ENCODE data around the gene TLCD3A.
A peak's percentile ranks its signal among the peaks of the same experiment; 100 is the strongest.
"Not testable (repeated sequence)": the region's sequence is repeated elsewhere in the genome, so short reads cannot be mapped to it uniquely, and the experiment has no call there.

The TLCD3A gene
- total RNA-seq, result 3.7 to 7.4 reads per million in 2 donors

DNA sequence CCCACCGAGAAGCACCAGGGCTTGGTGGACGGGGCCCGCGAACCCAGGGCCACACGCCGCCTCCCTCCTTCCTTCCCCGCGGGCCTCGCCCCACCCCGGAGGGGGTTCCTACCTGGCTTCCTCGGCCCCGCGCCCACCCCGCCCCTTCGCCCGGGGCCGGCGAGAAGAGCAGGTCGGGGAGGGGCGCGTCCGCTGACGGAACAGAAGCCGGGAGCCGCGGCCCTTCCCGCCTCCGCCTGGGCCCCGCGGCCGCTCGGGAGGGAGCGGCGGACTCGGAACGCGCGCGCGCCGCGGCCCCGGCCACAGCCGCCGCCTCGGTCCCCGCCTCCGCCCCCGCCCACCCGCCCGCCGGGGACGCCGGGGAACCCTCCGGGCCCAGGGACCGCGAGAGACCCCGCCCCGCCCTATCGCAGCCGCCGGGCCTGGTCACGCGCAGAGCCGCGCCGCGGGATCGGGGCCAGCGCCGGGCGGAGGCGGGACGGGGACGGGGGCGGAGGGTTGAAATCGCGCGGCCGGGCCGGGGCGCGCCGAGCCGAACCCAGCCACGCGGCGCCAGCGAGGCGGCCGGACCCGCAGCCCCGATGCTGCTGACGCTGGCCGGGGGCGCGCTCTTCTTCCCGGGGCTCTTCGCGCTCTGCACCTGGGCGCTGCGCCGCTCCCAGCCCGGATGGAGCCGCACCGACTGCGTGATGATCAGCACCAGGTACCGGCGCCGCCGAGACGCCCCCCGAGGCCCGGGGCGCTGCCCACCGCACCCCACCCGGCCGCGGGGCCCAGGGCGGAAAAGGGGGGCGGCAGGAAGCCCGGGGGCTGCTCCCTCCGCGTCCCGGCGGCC, at the start of gene TLCD3A:
Gene TLCD3A (plus strand): TSS at position 530 of the 835 bp plus-strand sequence. CDS start 52 bp downstream, at position 582.
- peak; percentile 50 for DNase-seq

DNA sequence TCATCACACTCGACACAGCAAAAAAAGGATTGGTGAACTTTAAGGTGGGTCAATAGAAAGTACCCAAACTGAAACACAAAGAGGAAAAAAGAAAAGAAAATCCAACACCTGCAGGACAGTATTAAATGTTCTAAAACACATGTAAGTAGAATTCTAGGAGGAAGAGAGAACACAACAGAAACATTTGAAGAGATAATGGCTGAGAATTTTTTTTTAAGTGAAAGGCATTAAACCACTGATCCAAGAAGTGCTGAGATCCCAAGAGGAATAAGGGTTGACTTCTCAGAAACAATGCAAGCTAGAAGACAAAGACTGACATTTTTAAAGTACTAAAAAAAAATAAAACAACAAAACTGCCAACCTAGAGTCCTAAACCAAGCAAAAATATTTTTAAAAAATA, 49.4 kb upstream of the TLCD3A start:
- DNase-seq, result no peak

DNA sequence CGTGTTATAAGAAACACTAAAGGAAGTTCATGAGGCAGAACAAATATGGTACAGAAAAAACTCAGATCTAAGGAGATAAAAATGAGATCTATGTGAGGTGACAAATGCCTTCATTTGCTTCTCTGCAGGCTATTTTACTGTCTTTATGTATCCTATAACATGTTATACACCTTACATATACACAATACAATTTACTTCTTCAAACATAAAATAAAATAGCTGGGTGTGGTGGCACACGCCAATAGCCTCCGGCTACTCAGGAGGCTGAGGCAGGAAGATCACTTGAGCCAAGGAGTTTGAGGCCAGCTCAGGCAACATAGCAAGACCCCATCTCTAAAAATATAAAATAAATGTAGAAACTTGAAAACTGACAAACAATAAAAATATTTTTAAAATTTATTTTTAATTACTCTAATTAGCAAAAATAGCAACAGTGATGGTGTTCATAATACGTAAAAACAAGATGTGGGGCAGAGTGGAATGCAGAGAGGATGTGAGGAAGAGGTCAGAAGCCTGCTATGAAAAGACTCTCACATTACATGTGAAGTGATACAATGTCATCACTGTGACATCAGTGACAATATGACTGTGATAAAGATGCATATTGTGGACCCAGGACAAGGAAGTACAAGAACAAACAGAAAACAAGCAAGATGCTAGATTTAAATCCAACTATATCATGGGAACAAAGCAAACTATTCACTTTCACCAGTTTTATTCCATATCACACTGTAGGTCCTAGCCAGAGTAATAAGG, 48.7 kb upstream of the TLCD3A start:
- DNase-seq, result no peak

DNA sequence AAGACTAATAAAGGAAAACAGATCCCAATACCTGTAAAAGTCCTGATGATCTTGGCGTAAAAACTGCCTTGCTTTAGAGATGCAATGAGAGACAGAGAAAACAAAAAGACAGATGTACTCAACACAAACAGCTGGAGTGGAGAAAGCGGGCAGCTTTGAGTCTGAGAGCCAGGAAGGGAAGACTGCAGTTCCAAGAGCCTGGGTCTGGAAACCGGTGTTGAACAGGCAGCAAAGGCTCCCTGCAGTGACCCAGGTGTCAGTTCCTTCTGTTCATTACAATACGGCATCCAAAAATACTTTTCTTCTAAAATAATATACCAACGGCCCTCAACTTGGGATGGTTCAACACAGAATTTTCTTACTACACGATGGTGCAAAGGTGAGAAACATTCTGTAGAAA, 47.4 kb upstream of the TLCD3A start:
- DNase-seq, result no peak

DNA sequence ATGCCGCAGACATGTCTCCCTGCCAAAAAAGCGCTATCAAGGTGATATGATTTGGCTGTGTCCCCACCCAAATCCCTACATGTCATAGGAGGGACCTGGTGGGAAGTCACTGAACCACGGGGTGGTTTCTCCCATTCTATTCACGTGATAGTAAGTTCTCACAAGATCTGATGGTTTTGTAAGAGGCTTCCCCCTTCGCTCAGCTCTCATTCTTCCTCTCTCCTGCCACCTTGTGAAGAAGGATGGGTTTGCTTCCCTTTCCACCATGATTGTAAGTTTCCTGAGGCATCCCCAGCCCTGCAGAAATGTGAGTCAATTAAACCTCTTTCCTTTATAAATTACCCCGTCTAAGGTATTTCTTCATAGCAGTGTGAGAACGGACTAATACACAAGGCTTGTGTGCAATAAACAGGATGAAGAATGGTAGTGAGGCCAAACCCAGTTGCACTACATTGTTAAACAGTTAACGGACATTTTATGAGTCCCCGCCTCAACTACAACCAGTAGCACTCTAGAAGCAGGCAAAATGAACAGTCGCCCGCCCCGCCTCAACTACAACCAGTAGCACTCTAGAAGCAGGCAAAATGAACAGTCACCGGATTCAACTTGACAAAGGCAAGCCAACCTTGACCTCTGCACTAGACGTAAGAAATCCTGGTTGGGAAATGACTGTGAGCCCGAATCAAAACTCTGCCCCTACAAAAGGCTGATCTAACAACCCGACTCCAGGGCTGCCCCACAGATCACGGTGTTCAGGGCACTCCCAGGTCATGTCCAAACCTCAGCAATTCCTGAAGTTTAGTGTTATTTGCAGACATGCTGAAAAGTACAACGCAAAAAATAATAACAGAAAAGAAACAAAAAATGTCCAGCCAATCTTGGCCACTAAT, 44.1 kb upstream of the TLCD3A start:
- DNase-seq, result no peak

DNA sequence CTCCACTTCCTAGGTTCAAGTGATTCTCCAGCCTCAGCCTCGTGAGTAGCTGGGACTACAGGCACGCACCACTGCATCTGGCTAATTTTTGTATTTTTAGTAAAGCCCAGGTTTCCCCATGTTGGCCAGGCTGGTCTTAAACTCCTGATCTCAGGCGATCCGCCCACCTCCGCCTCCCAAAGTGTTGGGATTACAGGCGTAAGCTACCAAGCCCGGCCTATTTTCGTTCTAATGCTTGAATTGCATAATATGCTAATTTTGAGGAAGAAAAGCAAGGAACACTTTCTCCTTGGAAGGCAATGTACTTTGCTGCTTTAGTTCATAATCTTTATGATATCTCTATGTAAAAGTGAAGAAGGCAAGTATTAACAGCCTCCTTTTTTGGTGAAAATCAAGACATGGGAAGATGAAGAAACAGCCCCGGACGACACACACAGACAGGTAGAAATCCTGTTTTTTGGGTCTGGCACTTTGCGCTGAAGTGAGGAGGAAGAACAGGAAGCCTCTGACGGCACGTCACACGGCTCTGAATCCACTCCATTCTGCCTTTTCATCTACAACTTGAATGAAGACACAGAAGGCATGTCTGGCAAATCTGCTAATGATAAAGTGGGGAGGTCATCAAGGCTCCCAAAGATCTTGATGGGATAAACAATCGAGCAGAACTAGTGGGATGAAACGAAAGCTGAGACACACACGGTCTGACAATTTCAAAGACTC, 42.7 kb upstream of the TLCD3A start:
- DNase-seq, result no peak

DNA sequence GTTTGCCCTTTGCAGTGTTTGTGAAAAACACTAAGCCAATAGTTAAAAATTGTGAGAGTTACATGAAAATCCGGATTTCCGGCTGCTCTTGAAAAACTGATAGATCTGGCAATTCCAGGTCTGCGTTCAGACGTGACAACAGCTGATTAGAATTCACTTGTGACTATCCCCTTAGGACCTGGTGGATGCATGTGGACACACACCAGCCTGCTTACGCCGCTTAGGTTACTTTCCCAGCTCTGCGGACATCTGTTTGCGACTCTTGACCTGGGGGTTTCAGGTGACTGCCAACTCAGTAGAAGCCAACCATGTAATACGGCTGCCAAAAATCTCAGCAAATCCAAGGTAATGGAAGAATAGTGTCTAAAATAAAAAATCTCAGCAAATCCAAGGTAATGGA, 42.0 kb upstream of the TLCD3A start:
- no peak for DNase-seq

DNA sequence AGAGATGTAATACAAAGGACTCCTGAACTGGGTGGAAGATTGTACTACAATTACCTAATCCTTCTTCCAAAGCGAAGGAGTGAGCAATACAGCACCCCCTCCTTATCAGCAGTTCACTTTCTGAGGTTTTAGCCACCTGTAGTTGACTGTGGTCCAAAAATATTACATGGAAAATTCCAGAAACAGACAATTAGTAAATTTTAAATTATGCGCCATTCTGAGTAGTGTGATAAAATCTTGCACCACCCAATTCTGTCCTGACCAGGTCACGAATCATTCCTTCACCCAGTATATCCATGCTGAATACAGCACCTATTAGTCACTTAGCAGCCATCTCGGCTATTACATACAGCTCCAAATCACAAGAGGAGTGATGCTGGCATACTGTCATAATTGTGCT, 41.0 kb upstream of the TLCD3A start:
- DNase-seq, result no peak

DNA sequence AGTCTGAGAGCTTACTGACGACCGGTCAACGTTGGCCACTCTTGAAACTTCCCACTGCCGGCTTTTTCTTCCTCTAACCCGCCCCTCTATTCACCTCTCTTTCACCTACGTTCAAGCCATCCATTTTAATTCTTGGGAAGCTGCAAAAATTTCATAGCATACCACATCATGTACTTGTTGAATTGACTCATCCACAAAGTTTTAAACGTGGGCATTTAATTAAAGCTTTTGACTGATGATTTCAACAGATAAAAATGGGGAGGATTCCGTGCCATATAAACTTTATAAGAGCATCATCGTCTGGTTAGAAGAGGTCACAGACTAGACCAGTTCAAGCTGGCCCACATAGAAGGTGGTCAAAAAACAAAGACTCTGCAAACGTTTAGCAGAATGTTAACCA, 40.3 kb upstream of the TLCD3A start:
- no peak for DNase-seq

DNA sequence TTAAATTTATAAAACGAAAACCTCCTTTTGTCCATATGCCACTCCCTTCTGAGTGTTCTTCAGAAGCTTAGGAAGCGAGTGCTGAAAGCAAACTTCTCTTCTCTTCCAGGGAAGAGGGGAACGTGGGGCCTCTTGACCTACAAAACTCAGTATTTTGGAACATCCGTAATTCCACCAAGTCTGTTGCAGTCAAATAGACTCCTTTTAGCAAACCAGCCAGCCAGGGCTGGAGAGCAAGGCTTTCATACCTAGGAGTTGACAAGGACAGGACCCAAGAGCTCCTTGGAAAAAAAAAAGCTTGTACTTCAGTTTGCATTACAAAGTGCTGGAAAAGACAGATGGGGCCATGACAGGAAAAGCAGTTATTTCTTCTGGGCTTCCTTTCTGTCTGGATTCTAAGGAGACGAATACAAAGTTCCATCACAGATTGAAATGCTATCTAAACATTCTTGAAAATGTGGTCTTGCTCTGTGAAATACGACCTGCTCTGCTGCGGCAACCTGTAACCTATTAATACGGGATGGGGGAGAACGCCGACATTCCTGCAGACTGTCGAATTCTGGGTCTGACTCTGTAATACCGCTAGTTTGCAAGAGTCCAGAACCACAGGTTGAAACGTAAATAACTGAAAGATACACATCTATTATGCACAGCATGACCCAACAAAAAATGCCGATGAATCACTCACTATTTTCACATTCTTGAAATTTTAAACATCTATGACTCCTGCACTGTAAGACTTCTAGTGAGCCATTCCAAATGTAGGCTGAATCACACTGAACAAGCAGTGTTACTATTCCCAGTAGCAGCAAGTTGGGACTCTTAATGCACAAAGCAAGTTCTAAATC, 38.4 kb upstream of the TLCD3A start:
- no peak for DNase-seq

DNA sequence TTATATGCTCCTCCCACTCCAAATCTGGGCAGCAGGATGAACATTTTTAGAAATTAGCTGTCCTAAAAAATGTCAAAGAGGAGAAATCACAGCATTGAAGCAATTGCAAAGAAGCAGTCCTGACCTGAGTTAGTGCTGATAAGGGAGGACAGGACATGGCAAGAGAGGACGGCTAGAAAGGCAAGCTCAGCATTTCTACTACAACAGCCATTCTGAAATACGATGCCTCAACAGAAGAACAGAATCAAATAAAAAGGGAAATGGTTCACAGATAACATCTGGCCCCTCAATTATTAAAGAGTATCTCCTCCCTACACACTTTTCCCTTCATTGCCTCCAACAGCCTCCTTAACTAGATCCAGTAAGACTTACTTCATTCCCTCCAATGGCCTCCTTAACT, 36.0 kb upstream of the TLCD3A start:
- DNase-seq, result no peak

DNA sequence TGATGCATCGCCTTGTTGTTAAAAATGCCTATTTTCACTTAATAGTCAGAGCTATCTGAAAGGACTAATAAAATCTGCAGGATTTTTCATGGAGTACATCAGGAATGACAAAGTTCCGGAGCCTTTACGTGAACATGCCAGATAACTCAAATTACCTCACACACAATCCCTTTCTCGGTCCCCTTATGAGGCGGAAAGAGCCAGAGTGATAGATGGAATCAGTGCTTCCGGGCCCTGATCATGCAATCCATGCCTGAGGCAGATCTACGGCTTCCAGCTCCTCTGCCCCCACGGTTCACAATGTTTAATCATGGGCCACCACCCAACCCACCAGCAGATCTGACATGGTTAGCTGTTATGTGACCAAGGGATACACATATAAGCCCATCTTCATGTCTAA, 34.7 kb upstream of the TLCD3A start:
- no peak for DNase-seq

DNA sequence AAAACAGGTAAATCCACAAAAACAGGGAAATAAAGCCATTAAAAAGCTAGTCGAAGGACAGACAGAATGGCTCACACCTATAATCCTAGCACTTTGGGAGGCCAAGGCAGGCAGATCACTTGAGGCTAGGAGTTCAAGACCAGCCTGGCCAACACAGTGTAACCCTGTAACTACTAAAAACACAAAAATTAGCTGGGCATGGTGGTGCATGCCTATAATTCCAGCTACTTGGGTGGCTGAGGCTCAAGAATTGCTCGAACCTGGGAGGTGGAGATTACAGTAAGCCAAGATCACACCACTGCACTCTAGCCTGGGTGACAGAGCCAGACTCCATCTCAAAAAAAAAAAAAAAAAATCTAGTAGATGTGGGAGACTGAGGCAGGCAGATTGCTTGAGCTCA, 34.3 kb upstream of the TLCD3A start:
- DNase-seq, result not testable (repeated sequence)

DNA sequence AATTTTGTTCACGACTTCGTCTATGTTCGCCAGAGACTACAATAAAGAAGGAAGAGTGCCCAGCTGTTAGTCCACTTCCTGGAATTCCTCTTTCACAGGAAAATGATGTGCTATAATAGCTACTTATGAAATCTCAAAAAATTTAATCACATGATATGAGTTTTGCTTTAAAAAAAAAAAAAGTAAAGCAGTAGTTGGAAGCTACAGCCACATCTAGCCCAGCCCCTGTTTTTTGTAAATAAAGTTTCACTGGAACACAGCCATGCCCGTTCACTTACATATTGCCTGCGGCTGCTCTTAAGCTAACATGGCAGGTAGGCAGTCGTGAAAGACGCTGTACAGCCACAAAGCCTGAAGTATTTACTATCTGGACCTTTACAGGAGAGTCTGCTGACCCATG, 33.1 kb upstream of the TLCD3A start:
- DNase-seq, result no peak

DNA sequence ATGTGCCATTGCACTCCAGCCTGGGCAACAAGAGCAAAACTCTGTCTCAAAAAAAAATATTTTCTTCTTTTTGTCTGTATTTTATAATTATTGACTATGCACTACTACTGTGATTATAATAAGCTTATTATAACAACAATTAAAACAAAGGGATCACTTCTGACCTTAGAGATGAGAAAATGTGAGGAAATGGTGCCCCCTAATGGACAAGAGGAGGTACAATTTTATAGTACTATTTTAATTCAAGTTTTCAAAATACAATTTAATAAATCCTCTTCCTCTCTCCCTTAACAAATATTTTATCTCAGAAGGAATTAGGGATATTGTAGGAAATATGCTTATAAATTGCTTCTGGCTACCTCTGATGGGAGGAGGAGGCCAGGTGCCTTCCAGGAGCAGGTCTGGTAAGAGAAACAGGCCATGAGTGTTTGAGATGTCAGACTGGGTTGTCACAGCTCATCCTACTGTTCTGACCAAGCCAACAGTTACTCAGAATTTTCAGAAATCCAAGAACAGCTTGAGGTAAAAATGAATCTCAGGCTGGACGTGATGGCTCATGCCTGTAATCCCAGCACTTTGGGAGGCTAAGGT, 31.8 kb upstream of the TLCD3A start:
- no peak for DNase-seq

DNA sequence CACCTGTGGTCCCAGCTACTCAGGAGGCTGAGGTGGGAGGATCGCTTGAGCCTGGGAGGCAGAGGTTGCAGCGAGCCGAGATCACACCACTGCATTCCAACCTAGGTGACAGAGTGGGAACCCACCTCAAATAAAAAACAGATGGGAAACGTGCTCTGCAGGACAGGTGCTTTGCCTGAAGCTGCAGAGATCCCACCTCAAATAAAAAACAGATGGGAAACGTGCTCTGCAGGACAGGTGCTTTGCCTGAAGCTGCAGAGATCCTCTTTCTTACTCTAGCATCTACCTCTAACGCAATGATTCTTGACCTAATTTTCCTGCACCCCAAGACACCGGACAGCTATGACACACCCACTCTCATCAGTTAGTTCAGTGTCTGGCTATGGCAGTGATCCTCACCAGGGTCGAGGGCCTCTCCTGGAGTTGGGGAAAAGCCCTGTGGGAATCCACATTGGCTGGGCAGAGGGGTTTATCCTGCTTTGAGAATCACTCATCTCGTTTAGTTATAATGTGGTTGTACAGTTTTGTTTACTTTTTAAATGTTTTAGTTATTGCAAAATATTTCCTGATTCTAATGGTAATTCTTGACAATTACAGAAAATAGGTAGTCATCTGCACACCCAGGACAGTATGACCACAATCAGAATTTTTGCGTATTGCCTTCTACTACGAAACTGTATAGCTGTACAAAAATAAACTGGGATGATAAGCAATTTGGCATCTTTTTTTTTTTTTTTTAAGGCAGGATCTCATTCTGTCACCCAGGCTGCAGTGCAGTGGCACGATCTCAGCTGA, 29.1 kb upstream of the TLCD3A start:
- DNase-seq, result no peak

DNA sequence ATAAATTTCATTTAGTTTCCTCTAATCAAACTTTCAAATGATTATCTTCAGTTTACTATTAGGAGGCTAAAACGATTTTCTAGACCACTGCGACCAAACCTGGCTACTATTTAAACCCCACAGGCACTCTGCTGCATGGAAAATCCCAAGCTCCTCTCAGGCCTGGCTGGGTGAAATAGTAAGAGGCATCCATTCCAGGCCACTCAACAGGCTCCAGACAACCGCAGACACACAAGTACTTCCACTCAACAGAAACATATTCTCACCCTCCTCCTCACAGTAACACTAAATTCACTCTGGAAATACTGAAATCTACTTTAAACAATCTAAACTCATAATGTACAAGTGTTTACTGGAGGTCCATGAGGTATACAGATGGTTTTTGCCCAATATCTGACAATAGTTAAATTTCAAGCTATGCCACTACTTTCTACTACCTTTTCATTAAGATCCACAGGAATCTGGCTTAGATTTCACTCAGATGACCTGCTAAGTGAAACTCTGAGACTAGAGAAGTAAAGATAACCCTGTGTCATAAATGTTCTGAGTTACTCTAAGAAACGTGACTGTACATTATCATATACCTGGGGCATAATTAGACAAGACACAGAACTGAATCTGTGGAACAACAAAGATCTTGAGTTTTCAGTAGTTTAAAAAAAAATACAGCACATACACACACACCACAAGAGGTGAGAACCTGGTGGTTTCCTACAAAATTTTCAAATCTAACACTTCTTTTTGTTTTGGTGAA, 28.1 kb upstream of the TLCD3A start:
- no peak for DNase-seq

DNA sequence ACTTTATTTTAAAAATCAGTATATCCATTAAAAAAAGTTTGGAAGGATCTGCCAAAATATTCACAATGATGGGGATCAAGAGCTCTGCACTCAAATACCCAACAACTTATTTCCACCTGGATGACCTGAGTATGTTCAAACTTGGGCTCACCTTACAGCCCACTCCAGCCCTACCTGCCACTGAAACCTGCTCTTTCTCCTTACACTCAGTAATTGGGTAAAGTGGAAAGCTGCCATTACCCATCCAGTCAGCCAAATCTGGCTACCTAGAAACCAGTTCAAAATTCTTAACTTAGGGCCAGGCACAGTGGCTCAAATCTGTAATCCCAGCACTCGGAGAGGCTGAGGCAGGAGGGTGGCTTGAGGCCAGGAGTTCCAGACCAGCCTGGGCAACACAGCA, 27.4 kb upstream of the TLCD3A start:
- DNase-seq, result no peak

DNA sequence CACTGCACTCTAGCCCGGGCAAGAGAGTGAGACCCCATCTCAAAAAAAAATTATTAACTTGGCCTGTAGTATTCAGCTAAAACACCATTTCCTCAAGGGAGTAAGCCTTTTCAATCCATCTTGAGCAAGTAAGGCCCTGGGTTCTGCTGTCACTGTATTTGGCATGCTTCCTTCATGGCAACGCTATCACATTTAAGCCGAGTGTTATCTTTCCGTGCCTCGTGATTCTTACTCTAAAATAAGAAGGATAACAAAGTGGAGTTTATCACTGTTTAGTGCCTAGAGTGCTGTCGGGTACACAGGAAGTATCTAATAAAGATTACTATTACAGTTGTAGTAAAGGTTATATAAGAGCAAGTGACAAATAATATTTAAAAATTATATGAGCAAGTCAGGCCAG, 26.5 kb upstream of the TLCD3A start:
- DNase-seq, result no peak
